Osteoblast (primary cell): Measurements from ENCODE around the gene SLC9A9. TPM values are rescaled to one million over a fixed set of nuclear protein-coding genes. Genes with fewer than 3 reads are reported as not detected.

Source experiments
- DNase-seq: peaks from one replicate; pipeline ENCODE4 v3.0.0; 2011; ENCODE audit warnings: low spot score, mixed read lengths; ENCODE audit not compliant: insufficient read length; ENCODE audit errors: missing footprints
- H2AFZ ChIP-seq: 2 replicates; pipeline ENCODE4 v1.6.0; 2011; ENCODE audit warnings: mild to moderate bottlenecking, low read length
- H3K27ac ChIP-seq: 2 replicates; pipeline ENCODE4 v1.5.1; 2011; ENCODE audit warnings: mild to moderate bottlenecking, low read depth, low read length, moderate library complexity
- H3K27me3 ChIP-seq: 2 replicates; pipeline ENCODE4 v1.6.0; 2012; ENCODE audit warnings: mild to moderate bottlenecking, control low read depth, inconsistent platforms, low read length, moderate library complexity; ENCODE audit not compliant: insufficient read depth
- H3K36me3 ChIP-seq: 2 replicates; pipeline ENCODE4 v1.5.1; 2011; ENCODE audit warnings: mild to moderate bottlenecking, low read length, control low read depth, moderate library complexity; ENCODE audit not compliant: insufficient read depth
- H3K4me1 ChIP-seq: 2 replicates; pipeline ENCODE4 v1.5.1; 2011; ENCODE audit warnings: mild to moderate bottlenecking, low read length, control low read depth, moderate library complexity; ENCODE audit not compliant: insufficient read depth
- H3K4me2 ChIP-seq: 2 replicates; pipeline ENCODE4 v1.6.0; 2011; ENCODE audit warnings: mild to moderate bottlenecking, low read length; ENCODE audit not compliant: insufficient read depth
- H3K4me3 ChIP-seq: fragments of 200-600 bp; sonication (generic); 3 replicates; pipeline ENCODE4 v1.5.1; 2012; ENCODE audit warnings: mild to moderate bottlenecking, low read length, inconsistent platforms; ENCODE audit not compliant: insufficient read depth
- H3K79me2 ChIP-seq: 2 replicates; pipeline ENCODE4 v1.6.0; 2012; ENCODE audit warnings: mild to moderate bottlenecking, low read length, control low read depth, inconsistent platforms; ENCODE audit not compliant: insufficient read depth
- H3K9me3 ChIP-seq: 2 replicates; pipeline ENCODE4 v1.5.1; 2011; ENCODE audit warnings: low read depth, low read length, control low read depth
- H4K20me1 ChIP-seq: 2 replicates; pipeline ENCODE4 v1.6.0; 2012; ENCODE audit warnings: mild to moderate bottlenecking, low read length, control low read depth; ENCODE audit not compliant: insufficient read depth
- total RNA-seq: library from RNA; depleted of rRNA; stranded (reverse); fragments of >200 nt; gene quantifications from 2 replicates; pipeline ENCODE4 v1.2.3, GENCODE V29; 2012
- TF ChIP-seq, protein P1 (sequence below): IDR thresholded peaks from 2 replicates; pipeline ENCODE4 v1.5.1; 2011; ENCODE audit warnings: mild to moderate bottlenecking, low read depth, low read length, moderate library complexity; ENCODE audit errors: extremely low read depth

Gene SLC9A9
- total RNA-seq, 1 donor = 6.5 TPM

DNA sequence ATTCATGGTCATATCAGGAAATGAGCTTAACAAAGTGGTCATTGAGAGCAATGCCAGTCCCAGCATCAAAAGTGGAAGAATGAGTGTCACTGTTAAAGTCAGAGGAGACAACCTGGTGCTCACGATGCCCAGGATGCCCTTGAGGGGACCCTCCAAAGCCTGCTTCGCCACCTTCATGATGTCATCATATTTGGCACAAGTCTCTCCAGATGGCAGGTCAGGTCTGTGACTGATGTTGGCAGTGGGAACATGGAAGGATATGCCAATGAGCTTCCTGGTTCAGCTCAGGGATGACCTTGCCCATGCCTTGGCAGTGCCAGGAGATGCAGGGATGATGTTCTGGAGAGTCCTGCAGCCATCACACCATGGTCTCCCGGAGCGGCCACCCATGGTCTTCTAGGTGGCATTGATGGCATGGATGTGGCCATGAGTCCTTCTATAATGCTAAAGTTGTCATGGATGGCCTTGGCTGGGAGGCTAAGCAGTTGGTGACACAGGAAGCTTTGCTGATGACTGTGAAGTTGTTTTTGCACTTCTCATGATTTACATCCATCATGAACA, 344.9 kb downstream of the SLC9A9 start:
- no peak overlapping the region for H3K4me3 ChIP-seq
- H3K36me3 ChIP-seq = no peaks in the 10 kb centered on the region
- H3K9me3 ChIP-seq = no peaks in the 10 kb centered on the region
- no peak overlapping the region for H3K4me2 ChIP-seq
- no peaks in the 10 kb centered on the region for H3K27me3 ChIP-seq
- no peaks in the 10 kb centered on the region for H4K20me1 ChIP-seq
- no peaks in the 10 kb centered on the region for H3K79me2 ChIP-seq
- no peak overlapping the region for H2AFZ ChIP-seq
- no peak overlapping the region for H3K27ac ChIP-seq
- H3K4me1 ChIP-seq = peaks cover 16% of the 10 kb centered on the region
- no peak for DNase-seq
- TF ChIP-seq, protein P1, sequence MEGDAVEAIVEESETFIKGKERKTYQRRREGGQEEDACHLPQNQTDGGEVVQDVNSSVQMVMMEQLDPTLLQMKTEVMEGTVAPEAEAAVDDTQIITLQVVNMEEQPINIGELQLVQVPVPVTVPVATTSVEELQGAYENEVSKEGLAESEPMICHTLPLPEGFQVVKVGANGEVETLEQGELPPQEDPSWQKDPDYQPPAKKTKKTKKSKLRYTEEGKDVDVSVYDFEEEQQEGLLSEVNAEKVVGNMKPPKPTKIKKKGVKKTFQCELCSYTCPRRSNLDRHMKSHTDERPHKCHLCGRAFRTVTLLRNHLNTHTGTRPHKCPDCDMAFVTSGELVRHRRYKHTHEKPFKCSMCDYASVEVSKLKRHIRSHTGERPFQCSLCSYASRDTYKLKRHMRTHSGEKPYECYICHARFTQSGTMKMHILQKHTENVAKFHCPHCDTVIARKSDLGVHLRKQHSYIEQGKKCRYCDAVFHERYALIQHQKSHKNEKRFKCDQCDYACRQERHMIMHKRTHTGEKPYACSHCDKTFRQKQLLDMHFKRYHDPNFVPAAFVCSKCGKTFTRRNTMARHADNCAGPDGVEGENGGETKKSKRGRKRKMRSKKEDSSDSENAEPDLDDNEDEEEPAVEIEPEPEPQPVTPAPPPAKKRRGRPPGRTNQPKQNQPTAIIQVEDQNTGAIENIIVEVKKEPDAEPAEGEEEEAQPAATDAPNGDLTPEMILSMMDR = no peak

DNA sequence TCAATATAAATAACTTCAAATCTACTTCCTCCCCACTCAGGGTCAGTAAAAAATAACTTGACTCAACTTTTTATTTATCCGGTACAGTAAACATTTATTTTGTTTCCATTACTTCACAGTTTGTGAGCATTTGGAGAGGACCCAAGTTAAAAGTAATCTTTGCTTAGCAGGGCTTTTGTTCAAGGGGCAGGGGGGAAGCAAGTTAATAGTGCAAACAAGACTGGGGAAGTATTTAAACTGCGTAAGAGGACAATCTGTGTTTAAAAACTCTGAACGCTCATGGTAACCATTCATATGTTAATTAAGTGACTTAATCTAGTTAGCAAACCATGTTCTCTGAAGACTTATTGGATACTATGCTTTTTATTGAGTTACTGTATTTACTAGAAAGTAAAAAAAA, 346.2 kb downstream of the SLC9A9 start:
- Histone ChIP-seq H3K27me3 (no peaks in the 10 kb centered on the region), H3K79me2 (no peaks in the 10 kb centered on the region), H3K36me3 (no peaks in the 10 kb centered on the region), H3K4me3 (no peak overlapping the region), H3K4me1 (peaks cover 6% of the 10 kb centered on the region), H3K27ac (no peak overlapping the region), H2AFZ (no peak overlapping the region), H4K20me1 (no peaks in the 10 kb centered on the region), H3K4me2 (no peak overlapping the region), H3K9me3 (no peaks in the 10 kb centered on the region)
- TF ChIP-seq, protein P1 = no peak
- no peak for DNase-seq

DNA sequence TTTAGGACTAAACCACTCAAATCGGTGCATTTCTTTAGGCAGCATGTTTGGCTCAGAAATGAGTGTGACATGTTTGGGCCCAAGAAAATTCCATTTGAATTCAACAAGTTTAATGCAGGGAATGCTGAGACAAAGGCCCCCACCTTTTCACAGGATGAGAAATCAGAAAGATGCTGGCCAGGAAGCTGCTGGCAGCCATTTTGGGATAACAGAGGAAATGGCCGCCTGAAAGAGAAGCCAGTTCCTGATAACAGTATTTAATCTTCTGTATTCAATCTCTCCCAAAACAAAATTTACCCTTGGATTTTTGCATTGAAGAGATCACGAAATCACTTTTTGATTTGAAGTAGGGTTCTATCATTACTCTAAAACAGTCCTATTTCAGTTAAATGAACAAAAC, 350.9 kb downstream of the SLC9A9 start:
- H3K4me3 ChIP-seq = no peak overlapping the region
- no peaks in the 10 kb centered on the region for H3K36me3 ChIP-seq
- H3K4me2 ChIP-seq = no peak overlapping the region
- no peaks in the 10 kb centered on the region for H3K27me3 ChIP-seq
- no peak overlapping the region for H3K27ac ChIP-seq
- no peaks in the 10 kb centered on the region for H3K79me2 ChIP-seq
- no peak for DNase-seq
- H2AFZ ChIP-seq = no peak overlapping the region
- no peaks in the 10 kb centered on the region for H4K20me1 ChIP-seq
- H3K4me1 ChIP-seq = no peaks in the 10 kb centered on the region
- H3K9me3 ChIP-seq = no peaks in the 10 kb centered on the region
- TF ChIP-seq, protein P1 = no peak

DNA sequence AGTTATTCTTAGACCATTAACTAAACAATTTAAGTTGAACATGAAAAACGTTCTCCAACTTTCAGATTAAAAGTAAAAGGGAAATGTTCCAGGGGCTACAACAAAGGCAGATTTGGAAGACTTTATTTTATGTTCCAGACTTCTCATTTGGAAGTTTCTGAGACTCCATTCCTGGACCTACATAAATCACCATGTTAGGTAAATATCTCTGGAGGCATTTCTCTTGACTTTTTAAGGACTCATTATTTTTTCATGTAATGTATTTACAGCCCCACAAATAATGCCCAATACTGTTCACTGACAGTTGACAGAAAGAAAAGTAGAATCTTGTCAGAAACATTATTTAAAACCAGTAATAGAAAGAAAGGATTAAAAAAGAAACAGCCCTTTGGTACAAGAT, 352.1 kb downstream of the SLC9A9 start:
- TF ChIP-seq, protein P1 = no peak

More for the DNA sequence above, 352.1 kb downstream of the SLC9A9 start:
- Histone ChIP-seq H3K4me3 (no peak overlapping the region), H3K79me2 (no peaks in the 10 kb centered on the region), H3K4me1 (no peaks in the 10 kb centered on the region), H3K36me3 (no peaks in the 10 kb centered on the region), H2AFZ (no peak overlapping the region), H3K9me3 (no peaks in the 10 kb centered on the region), H3K27me3 (no peaks in the 10 kb centered on the region), H3K4me2 (no peak overlapping the region), H4K20me1 (no peaks in the 10 kb centered on the region), H3K27ac (no peak overlapping the region)
- DNase-seq = no peak
